GM08714 (cell line): ENCODE measurements around the gene RBFA.
A peak's percentile ranks its signal among the peaks of the same experiment; 100 is the strongest.
"Not testable (repeated sequence)": the region's sequence is repeated elsewhere in the genome, so short reads cannot be mapped to it uniquely, and the experiment has no call there.

ENCODE experiments used
- H3K4me3 ChIP-seq: fragments of 200-500 bp; sonication (Bioruptor generic); 2 replicates; pipeline ENCODE4 v1.5.1; 2014; ENCODE audit warnings: mild to moderate bottlenecking, low read length, inconsistent platforms
- ZNF274 ChIP-seq: IDR thresholded peaks from 2 replicates; pipeline ENCODE4 v1.6.1; 2012; ENCODE audit warnings: mild to moderate bottlenecking, low read depth, low read length

Gene RBFA, protein sequence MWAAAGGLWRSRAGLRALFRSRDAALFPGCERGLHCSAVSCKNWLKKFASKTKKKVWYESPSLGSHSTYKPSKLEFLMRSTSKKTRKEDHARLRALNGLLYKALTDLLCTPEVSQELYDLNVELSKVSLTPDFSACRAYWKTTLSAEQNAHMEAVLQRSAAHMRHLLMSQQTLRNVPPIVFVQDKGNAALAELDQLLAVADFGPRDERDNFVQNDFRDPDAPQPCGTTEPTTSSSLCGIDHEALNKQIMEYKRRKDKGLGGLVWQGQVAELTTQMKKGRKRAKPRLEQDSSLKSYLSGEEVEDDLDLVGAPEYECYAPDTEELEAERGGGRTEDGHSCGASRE

DNA sequence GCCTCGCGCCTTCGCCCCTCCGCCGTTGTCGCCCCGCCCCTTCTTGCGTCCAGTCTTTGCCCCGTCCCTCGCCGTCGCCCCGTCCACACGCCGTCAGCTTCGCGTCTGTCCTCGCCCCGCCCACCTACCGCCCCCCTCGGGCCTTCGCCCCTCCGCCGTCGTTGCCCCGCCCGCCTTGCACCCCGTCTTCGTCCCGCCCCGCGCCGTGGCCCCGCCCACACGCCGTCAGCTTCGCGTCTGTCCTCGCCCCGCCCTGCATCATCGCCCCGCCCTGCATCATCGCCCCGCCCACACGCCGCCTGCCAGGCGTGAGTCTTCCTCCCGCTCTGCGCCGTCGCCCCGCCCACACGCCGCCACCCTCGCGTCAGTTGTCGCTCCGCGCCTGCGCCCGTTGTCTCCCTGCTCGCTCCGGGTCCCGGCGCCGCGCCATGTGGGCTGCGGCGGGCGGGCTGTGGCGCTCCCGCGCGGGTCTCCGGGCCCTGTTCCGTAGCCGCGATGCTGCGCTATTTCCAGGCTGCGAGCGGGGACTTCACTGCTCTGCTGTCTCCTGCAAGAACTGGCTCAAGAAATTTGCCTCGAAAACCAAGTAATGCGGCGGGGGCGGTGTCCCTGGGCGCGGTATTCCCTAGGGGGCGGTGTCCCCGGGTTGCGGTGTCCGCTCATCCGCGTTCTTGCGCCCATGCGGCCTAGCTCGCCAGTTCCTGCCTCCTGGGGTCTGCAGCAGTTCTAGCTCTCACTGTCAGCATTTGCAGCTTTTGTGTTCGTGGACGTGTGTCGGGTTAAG, at the start of gene RBFA:
TSS of gene RBFA (plus strand) at position 367 of the 784 bp plus-strand sequence. CDS start at position 429, 62 bp downstream.
- peak within 1 kb of the TSS; percentile 83 for H3K4me3 ChIP-seq
- TF ChIP-seq ZNF274: no peak

DNA sequence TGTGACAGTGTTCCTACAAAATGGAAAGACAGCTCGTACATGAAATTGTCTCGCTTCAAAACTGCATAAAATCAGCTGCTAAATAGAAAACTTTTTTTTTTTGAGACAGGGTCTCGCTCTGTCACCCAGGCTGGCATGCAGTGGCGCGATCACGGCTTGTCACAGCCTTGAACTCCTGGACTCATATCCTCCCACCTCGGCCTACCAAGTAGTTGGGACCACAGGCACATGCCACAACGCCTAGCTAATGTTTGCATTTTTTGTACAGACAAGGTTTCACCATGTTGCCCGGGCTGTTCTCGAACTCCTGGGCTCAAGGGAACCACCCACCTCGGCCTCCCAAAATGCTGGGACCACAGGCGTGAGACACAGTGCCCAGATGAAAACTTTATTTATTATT, 49.1 kb upstream of the RBFA start:
- no peak for TF ChIP-seq ZNF274
- no peak overlapping the region for H3K4me3 ChIP-seq

DNA sequence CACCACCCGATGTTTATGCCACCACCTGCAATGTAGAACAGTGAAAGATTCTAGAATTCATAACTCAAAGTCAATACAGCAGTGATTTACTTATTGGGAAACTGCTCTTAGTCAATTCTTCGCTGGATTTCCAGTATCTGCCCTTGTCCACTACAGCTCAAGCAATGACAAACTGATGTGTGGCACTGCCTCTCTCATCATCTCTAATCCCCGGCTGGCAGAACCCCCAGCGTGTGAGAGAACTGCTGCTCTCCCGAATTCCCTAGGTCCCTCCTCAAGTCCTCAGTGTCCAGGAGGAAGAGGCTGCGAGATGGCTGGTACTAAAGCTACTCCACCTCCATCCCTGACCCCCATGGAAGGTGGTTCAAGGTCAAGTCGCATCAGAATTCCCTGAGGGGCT, 47.5 kb upstream of the RBFA start:
- no peak for TF ChIP-seq ZNF274
- peak overlapping the region; percentile 97 for H3K4me3 ChIP-seq

DNA sequence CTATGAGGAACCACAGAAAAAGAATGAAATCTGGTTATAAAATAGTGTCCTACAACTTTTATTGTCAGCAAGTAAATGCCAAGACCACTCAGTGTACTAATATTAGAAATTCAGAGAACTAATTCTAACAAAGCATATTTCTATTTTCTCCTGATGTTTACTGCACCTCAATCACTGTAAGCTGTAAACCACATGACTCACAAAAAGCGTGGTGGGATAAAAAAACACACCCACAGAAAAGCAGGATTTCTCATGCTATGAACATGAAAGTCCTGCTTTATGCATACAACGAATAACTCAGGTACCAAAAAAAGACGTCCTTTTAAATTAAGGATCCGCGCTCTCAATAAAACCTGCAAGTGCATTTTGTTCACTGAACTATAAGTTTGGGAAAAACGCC, 46.7 kb upstream of the RBFA start:
- no peak for TF ChIP-seq ZNF274

DNA sequence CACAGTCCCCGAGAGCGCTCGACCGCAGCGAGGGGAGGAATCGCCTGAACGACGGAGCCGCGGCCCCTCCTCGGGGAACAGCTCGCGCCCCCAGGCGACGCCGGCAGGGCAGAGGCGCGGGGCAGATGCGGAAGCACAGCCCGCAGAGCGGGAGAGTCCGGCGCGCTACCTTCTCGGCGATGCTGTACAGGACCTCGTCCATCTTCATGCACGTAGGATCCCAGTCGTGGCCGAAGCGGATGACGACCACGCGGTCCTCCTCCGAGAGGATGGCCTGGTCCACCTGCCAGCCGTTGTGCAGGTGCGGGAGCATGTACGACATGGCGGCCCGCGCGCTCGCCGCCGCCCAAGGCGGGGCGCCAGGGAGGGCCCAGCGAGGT, 46.2 kb upstream of the RBFA start:
- H3K4me3 ChIP-seq: peak overlapping the region; percentile 97
- TF ChIP-seq ZNF274: no peak

More for the DNA sequence above, 46.7 kb upstream of the RBFA start:
- H3K4me3 ChIP-seq: peak overlapping the region; percentile 97

DNA sequence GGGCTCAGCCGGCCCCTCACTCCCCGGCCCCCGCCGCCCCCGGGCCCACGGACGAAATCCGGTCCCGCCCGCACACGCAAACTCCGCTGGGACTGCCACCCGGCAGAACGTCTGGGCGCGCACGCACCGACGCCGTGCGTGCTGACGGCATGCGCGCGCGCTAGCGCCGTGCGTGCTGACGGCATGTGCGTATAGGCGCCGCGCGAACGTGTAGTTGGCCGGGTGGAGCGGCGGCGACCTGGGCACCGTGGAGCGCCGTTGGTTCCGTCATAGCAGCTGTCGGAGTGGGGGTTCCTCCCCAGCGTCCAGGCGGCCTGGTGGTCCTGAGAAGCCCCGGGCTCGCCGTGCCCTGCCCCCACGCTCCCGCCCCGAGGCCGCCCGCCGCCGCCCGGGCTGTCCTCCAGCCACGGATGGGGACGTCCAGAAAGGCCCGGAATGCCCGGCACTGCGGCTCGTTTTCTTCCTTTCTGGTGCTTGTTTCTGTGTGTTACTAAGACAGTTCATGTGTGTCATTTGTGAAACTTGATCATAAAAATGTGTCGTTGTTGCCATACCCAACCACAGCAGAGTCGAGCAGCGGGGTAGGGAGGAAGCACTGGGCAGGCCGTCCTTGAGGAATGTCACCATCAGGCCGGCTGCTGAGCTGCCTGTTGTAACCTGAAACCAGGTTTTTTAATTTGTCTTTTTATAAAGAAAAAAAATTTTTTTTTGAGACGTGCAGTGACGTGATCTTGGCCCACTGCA, 45.6 kb upstream of the RBFA start, which contains the start of gene TXNL4A:
TSS of gene TXNL4A (minus strand) at position 113 of the 744 bp plus-strand sequence. CDS start 171 bp downstream, outside the sequence.
- no peak for TF ChIP-seq ZNF274
- peak within 1 kb of the TSS; percentile 97 for H3K4me3 ChIP-seq

DNA sequence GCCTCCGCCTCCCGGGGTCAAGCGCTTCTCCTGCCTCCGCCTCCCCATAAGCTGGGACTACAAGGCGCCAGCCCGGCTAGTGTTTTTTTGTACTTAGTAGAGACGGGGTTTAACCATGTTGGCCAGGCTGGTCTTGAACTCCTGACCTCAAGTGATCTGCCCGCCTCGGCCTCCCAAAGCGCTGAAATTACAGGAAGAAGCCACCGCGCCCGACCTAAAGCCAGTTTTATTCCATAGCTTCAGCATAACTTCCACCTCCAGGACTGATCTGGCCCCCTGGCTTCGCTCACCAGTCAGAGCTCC, 45.1 kb upstream of the RBFA start:
- peak overlapping the region; percentile 97 for H3K4me3 ChIP-seq
- no peak for TF ChIP-seq ZNF274

DNA sequence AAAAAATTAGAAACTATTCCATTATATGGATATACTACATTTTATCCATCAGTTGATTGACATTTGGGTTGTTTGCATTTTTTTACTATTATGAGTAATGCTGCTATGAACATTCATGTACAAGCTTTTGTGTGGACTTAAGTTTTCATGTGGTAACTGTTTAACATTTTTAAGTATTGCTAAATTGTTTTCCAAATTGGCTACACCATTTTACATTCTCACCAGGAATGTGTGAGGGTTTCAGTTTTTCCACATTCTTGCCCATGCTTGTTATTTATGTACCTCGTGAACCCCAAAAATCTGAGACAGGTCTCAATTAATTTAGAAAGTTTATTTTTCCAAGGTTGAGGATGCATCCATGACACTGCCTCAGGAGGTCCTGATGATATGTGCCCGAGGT, 42.7 kb upstream of the RBFA start:
- no peak for TF ChIP-seq ZNF274

DNA sequence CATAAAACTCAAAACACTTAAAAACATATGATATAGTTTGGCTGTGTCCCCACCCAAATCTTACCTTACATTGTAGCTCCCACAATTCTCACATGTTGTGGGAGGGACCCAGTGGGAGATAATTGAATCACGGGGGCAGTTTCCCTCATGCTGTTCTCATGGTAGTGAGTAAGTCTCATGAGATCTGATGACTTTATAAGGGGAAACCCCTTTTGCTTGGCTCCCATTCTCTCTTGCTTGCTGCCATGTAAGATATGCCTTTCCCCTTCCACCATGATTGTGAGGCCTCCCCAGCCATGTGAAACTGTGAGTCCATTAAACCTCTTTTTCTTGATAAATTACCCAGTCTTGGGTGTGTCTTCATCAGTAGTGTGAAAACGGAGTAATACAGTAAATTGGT, 34.5 kb upstream of the RBFA start:
- H3K4me3 ChIP-seq: not testable (repeated sequence)

More for the DNA sequence above, 42.7 kb upstream of the RBFA start:
- no peak overlapping the region for H3K4me3 ChIP-seq

DNA sequence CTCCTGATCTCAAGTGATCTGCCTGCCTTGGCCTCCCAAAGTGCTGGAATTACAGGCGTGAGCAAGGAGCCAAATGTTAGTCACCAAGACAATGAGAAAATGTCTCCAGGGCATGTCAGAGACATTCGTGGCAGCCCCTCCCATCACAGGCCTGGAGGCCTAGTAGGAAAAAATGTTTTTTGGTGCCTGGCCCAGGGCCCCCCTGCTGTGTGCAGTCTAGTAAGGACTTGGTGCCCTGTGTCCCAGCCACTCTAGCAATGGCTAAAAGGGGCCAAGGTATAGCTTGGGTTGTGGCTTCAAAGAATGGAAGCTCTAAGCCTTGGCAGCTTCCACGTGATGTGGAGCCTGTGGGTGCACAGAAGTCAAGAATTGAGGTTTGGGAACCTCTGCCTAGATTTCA, 33.4 kb upstream of the RBFA start:
- no peak overlapping the region for H3K4me3 ChIP-seq
- no peak for TF ChIP-seq ZNF274

DNA sequence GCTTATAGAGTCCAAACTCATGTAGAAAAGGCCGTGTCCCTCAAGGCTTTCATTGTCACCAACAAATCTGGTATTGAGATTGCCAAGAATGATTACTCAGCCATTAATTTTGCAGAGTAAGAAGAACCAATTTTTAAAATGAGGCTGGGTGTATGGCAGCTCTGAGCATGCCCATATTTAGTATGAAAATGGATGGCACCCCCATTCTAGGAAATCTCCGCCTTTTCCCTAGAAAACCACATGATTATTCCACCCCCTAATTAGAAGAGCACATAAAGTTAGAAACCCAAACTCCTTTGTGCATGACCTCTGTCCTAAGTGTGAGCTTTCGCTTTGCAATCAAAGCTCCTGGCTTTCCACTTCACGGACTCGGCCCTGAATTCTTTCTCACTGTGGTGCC, 31.8 kb upstream of the RBFA start:
- TF ChIP-seq ZNF274: no peak

DNA sequence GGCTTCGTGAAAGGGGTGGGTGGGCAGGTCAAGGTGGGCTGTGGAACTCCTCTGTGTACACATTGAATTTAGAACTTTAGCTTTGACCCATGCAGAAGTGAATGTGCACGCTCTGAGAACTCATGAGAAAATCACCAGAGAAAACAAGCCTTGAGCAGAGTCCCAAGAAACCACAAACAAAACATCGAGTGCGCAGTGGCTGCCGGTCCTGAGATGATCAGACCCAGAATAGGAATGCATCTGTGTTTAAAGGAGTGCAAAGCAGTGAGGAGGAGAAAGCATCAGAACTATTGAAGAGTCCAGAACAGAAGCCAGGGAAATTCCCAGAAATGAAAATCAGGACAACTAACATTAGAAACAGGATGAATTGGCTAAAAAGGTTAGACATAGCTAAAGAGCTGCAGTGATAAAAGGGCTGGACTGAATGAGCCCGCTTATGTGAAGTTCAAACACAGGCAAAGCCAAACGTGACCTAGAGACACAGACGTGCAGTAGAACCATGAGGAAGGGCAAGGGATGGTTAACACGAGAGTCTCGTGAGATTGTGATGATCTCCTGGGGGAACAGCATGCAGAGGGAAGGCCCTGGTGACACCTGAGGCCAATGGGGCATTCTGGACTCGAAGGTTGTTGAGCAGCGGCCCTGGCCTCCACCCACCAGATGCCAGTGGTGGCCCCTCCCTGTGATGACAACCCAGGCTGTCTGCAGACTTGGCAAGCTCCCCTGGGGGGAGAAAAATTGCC, 29.5 kb upstream of the RBFA start:
- TF ChIP-seq ZNF274: no peak
- no peak overlapping the region for H3K4me3 ChIP-seq

More for the DNA sequence above, 31.8 kb upstream of the RBFA start:
- no peak overlapping the region for H3K4me3 ChIP-seq

DNA sequence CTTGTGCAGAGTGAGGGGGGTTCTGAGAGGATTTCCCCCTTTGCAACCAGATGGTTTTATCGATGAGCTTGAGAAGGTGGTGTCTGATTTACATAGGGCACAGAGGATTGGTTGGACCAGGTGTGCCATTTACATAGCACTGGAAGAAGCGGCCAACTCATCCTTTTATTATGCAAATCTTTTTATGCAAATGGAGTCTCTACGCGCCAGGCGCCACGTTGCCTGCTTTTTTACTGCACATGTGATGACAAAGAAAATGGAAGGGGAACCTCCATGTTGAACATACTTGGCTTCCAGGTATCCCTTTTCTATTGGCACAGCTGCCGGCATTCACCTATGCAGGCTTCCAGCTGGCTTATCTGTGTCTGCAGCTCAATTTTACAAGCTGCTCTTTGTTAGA, 27.5 kb upstream of the RBFA start:
- no peak for TF ChIP-seq ZNF274
- H3K4me3 ChIP-seq: no peak overlapping the region
